A673 (cell line): Measurements from ENCODE around the gene RIPOR3.

Source experiments
- CTCF ChIP-seq: fragments of 300-800, 200-600 bp; sonication (generic); conservative IDR thresholded peaks from 2 replicates; pipeline ENCODE4 v1.5.1; 2017; ENCODE audit warnings: low read depth, mild to moderate bottlenecking, antibody characterized with exemption, low read length, moderate library complexity, mixed read lengths
- EZH2 ChIP-seq: fragments of 200-600 bp; sonication (generic); IDR thresholded peaks from 2 replicates; pipeline ENCODE4 v1.6.1; 2017; ENCODE audit warnings: borderline replicate concordance, low read depth, mild to moderate bottlenecking, mixed read lengths, antibody characterized with exemption, low read length; ENCODE audit not compliant: poor library complexity, severe bottlenecking

GRCh38 chr20:50563133-50563944 lies 128.0 kb downstream of the RIPOR3 start:
- TF ChIP-seq CTCF (no peak), EZH2 (no peak)
